SIG-M5 (cell line): Measurements from ENCODE around the gene CLEC11A.
"Not testable (repeated sequence)": the region's sequence is repeated elsewhere in the genome, so short reads cannot be mapped to it uniquely, and the experiment has no call there.

Experiments
- DNase-seq: peaks from one replicate; lab custom pipeline; 2025; lab: John Stamatoyannopoulos, UW

The CLEC11A gene

GRCh38 chr19:50759076-50759475 lies 35.9 kb downstream of the CLEC11A start:
- not testable (repeated sequence) for DNase-seq

- no peak for DNase-seq
Measured at GRCh38 chr19:50759886-50760285, 36.7 kb downstream of the CLEC11A start.

GRCh38 chr19:50761501-50761900 lies 38.3 kb downstream of the CLEC11A start:
- DNase-seq: not testable (repeated sequence)

GRCh38 chr19:50763521-50763920 lies 40.4 kb downstream of the CLEC11A start:
- DNase-seq: not testable (repeated sequence)

- no peak for DNase-seq
Measured at GRCh38 chr19:50764409-50764808, 41.2 kb downstream of the CLEC11A start.

GRCh38 chr19:50766746-50767145 lies 43.6 kb downstream of the CLEC11A start:
- not testable (repeated sequence) for DNase-seq

GRCh38 chr19:50767263-50767662 lies 44.1 kb downstream of the CLEC11A start:
- DNase-seq: not testable (repeated sequence)

- no peak for DNase-seq
Measured at GRCh38 chr19:50768277-50768676, 45.1 kb downstream of the CLEC11A start.

- DNase-seq: not testable (repeated sequence)
Measured at GRCh38 chr19:50770164-50770563, 47.0 kb downstream of the CLEC11A start, which contains the start of gene GPR32. TSS of gene GPR32 (plus strand) at chr19:50770464. CDS start at chr19:50770601, 137 bp downstream.

- no peak for DNase-seq
Measured at GRCh38 chr19:50770888-50771287, 47.7 kb downstream of the CLEC11A start.

- no peak for DNase-seq
Measured at GRCh38 chr19:50772476-50772875, 49.3 kb downstream of the CLEC11A start.

- DNase-seq: not testable (repeated sequence)
Measured at GRCh38 chr19:50772912-50773311, 49.7 kb downstream of the CLEC11A start.

GRCh38 chr19:50773454-50773853 lies 50.3 kb downstream of the CLEC11A start:
- DNase-seq: not testable (repeated sequence)
